A549 (cell line): Measurements from ENCODE around the gene SORCS2. TPM values are rescaled to one million over a fixed set of nuclear protein-coding genes. Genes with fewer than 3 reads are reported as not detected.

Experiments used
- ATAC-seq, 2 experiments: fragments of 200-7000 bp in 1 of 2; fragments of >200 bp in 1 of 2; cut with Nextera tagmentation in 1 of 2; cut with Tn5 transposase in 1 of 2; 3 replicates each; pipeline versions ENCODE4 v1.8.0 to v1.9.1; 2018 to 2020; ENCODE audit warnings: mild to moderate bottlenecking in 1 of 2, moderate library complexity in 1 of 2
- CTCF ChIA-PET: fragments of 300-600 bp; sonication (Branson Sonifier 250); formaldehyde crosslinking; extraction: SDS; loops from one replicate; lab custom pipeline; 2021; ENCODE audit warnings: antibody characterized with exemption, inconsistent platforms; lab: Yijun Ruan, JAX
- POLR2A ChIA-PET: fragments of 350-600 bp; formaldehyde crosslinking; extraction: SDS; loops from one replicate; lab custom pipeline; 2021; ENCODE audit warnings: antibody characterized with exemption, inconsistent platforms; lab: Yijun Ruan, JAX
- DNase-seq, 2 experiments: peaks; one replicate each; pipeline versions ENCODE4 v3.0.0 to v3.0.0-alpha.2; 2011 to 2016; ENCODE audit warnings: low read depth in 1 of 2, low spot score in 1 of 2
- FAIRE-seq: peaks from 2 replicates; lab custom pipeline; 2011; peaks lifted over from hg19 to GRCh38; lab: Jason Lieb, UNC
- H3K27ac ChIP-seq, 2 experiments: fragments of >200 bp; sonication (Bioruptor Twin); formaldehyde crosslinking; 3 replicates each; pipeline ENCODE4 v1.5.1; 2016 to 2017
- H3K4me1 ChIP-seq: fragments of >200 bp; sonication (Bioruptor Twin); formaldehyde crosslinking; 3 replicates; pipeline ENCODE4 v1.6.1; 2016
- H3K4me2 ChIP-seq: fragments of >200 bp; sonication (Bioruptor Twin); formaldehyde crosslinking; 3 replicates; pipeline ENCODE4 v1.6.1; 2016
- H3K4me3 ChIP-seq: fragments of >200 bp; sonication (Bioruptor Twin); formaldehyde crosslinking; 3 replicates; pipeline ENCODE4 v1.5.1; 2016
- H3K9me3 ChIP-seq: fragments of >200 bp; sonication (Bioruptor Twin); formaldehyde crosslinking; 3 replicates; pipeline ENCODE4 v1.6.1; 2016
- BCL3 ChIP-seq: fragments of >200 bp; sonication (Bioruptor Twin); formaldehyde crosslinking; IDR thresholded peaks from 3 replicates; pipeline ENCODE4 v1.6.1; 2016
- BHLHE40 ChIP-seq: IDR thresholded peaks from 2 replicates; pipeline ENCODE4 v1.6.1; 2012; ENCODE audit warnings: low read depth, low read length, inconsistent platforms
- CHD2 ChIP-seq: fragments of 150-350 bp; IDR thresholded peaks from 2 replicates; pipeline ENCODE4 v1.6.1; 2014; ENCODE audit warnings: low read length; ENCODE audit not compliant: partially characterized antibody
- CHD4 ChIP-seq: fragments of 200-600 bp; sonication (generic); IDR thresholded peaks from 2 replicates; pipeline ENCODE4 v1.6.1; 2016; ENCODE audit warnings: antibody characterized with exemption, mild to moderate bottlenecking, borderline replicate concordance
- EHF ChIP-seq: fragments of 250-450 bp; sonication (Bioruptor Pico); IDR thresholded peaks from 2 replicates; pipeline ENCODE4 v1.5.0; 2020; ENCODE audit warnings: mild to moderate bottlenecking
- EHMT2 ChIP-seq: fragments of 200-600 bp; sonication (generic); IDR thresholded peaks from 2 replicates; pipeline ENCODE4 v1.6.1; 2016; ENCODE audit warnings: antibody characterized with exemption, low read depth, mild to moderate bottlenecking, moderate library complexity
- HES2 ChIP-seq: fragments of >200 bp; sonication (Bioruptor Twin); formaldehyde crosslinking; IDR thresholded peaks from 2 replicates; pipeline ENCODE4 v1.6.1; 2016
- JUN ChIP-seq, 2 experiments: fragments of >200 bp; sonication (Bioruptor Twin); formaldehyde crosslinking; IDR thresholded peaks; 2 replicates in 1 of 2; 3 replicates in 1 of 2; pipeline ENCODE4 v1.6.1; 2016 to 2017
- KDM1A ChIP-seq: fragments of 200-600 bp; sonication (generic); IDR thresholded peaks from 2 replicates; pipeline ENCODE4 v1.6.1; 2016; ENCODE audit warnings: low read depth, mild to moderate bottlenecking
- KDM5A ChIP-seq: fragments of 200-600 bp; sonication (generic); IDR thresholded peaks from 2 replicates; pipeline ENCODE4 v1.6.1; 2016; ENCODE audit warnings: antibody characterized with exemption, mild to moderate bottlenecking
- MAFK ChIP-seq: fragments of 450-650 bp; IDR thresholded peaks from 2 replicates; pipeline ENCODE4 v1.6.1; 2014; ENCODE audit not compliant: partially characterized antibody
- MAX ChIP-seq: IDR thresholded peaks from 2 replicates; pipeline ENCODE4 v1.6.1; 2012
- NFE2L2 ChIP-seq: fragments of 150-350 bp; conservative IDR thresholded peaks from 2 replicates; pipeline ENCODE4 v1.6.1; 2014; ENCODE audit warnings: low read length
- PHF8 ChIP-seq: fragments of 200-600 bp; sonication (generic); IDR thresholded peaks from 2 replicates; pipeline ENCODE4 v1.6.1; 2016; ENCODE audit warnings: low read depth, mild to moderate bottlenecking, antibody characterized with exemption, moderate library complexity, borderline replicate concordance
- POLR2AphosphoS2 ChIP-seq: conservative IDR thresholded peaks from 2 replicates; pipeline ENCODE4 v1.6.1; 2012; ENCODE audit warnings: low read length, improper control_type of control experiment, inconsistent platforms
- RAD21 ChIP-seq, 2 experiments: fragments of >200 bp in 1 of 2; sonication (Bioruptor Twin) in 1 of 2; formaldehyde crosslinking in 1 of 2; IDR thresholded peaks in 1 of 2; conservative IDR thresholded peaks in 1 of 2; 2 replicates in 1 of 2; 3 replicates in 1 of 2; pipeline ENCODE4 v1.6.1; 2012 to 2018; ENCODE audit warnings: inconsistent platforms in 1 of 2
- TP53 ChIP-seq: fragments of 250-450 bp; sonication (Bioruptor Pico); IDR thresholded peaks from 2 replicates; pipeline ENCODE4 v1.5.0; 2021; ENCODE audit warnings: mild to moderate bottlenecking, moderate library complexity
- ZC3H11A ChIP-seq: fragments of 450-650 bp; IDR thresholded peaks from 2 replicates; pipeline ENCODE4 v1.6.1; 2014; ENCODE audit warnings: antibody characterized with exemption, mild to moderate bottlenecking
- ZNF302 ChIP-seq: fragments of 250-450 bp; sonication (Bioruptor Pico); IDR thresholded peaks from 2 replicates; pipeline ENCODE4 v1.9.0; 2021; ENCODE audit warnings: inconsistent platforms, mild to moderate bottlenecking, moderate library complexity
- WGBS: methylation state at CpG from one replicate; pipeline ENCODE4 v1.1.6; 2017; ENCODE audit errors: missing lambda C conversion rate; 5-methylcytosine and 5-hydroxymethylcytosine counted together
- polyA plus RNA-seq, 4 experiments: library from polyadenylated mRNA; depleted of rRNA in 3 of 4; stranded (reverse); fragments of >200 nt; fragmentation: RNase III in 1 of 4; extraction: RNeasy Plus Mini Kit Qiagen cat#74134 plus additional on column Dnase treatment in 1 of 4; gene quantifications; 2 replicates in 3 of 4; 3 replicates in 1 of 4; pipeline ENCODE4 v1.2.3, GENCODE V29; 2011 to 2017

SORCS2 gene
- polyA plus RNA-seq, 2 of the 4 experiments (the other 2 are of a cell fraction): 1.4 to 4.6 TPM

GRCh38 chr4:7281691-7282665, 89.6 kb downstream of the SORCS2 start:
- no peak for TF ChIP-seq MAX
- TF ChIP-seq EHF (CRISPR knock-in tag): no peak
- no peak for TF ChIP-seq JUN (IDR thresholded peaks at IDR 0.05)
- no peak for TF ChIP-seq HES2
- no peak for TF ChIP-seq KDM1A
- no peak for TF ChIP-seq POLR2AphosphoS2
- no peak for TF ChIP-seq CHD4
- no peak for TF ChIP-seq CHD2
- POLR2A ChIA-PET: no interaction called here
- Histone ChIP-seq H3K4me2 (no peak overlapping the region), H3K27ac (no peak overlapping the region), H3K4me1 (no peaks in the 10 kb centered on the region), H3K9me3 (no peaks in the 10 kb centered on the region), H3K4me3 (no peak overlapping the region)
- FAIRE-seq: no peak
- ATAC-seq: no peak
- 80% methylated on average over 20 of the region's 20 CpGs for WGBS
- CTCF ChIA-PET: no interaction called here
- no peak for DNase-seq

- H3K27ac ChIP-seq: no peak overlapping the region
- ChIA-PET CTCF (interaction anchor here (4.4 kb wide), 1 partner anchor 13 kb away, joined by 24 read pairs; no protein-coding TSS in a partner anchor), POLR2A (no interaction called here)
- H3K4me1 ChIP-seq: no peaks in the 10 kb centered on the region
- 79% methylated on average over 8 of the region's 8 CpGs for WGBS
- H3K9me3 ChIP-seq: no peaks in the 10 kb centered on the region
- DNase-seq (no peak), FAIRE-seq (no peak), ATAC-seq (no peak)
- no peak overlapping the region for H3K4me2 ChIP-seq
- TF ChIP-seq EHMT2 (no peak), ZC3H11A (no peak)
- no peak overlapping the region for H3K4me3 ChIP-seq
Measured at GRCh38 chr4:7282786-7283440, 90.6 kb downstream of the SORCS2 start.

GRCh38 chr4:7285244-7286094, 93.1 kb downstream of the SORCS2 start:
- ChIA-PET POLR2A (no interaction called here), CTCF (interaction anchor here (1.2 to 4.4 kb wide), 2 partner anchors 9 to 10 kb away, joined by 3 to 24 read pairs; no protein-coding TSS in a partner anchor)
- H3K4me3 ChIP-seq: no peak overlapping the region
- 83% methylated on average over 20 of the region's 34 CpGs for WGBS
- DNase-seq: no peak
- no peak for TF ChIP-seq BCL3
- no peak for TF ChIP-seq KDM1A
- TF ChIP-seq BHLHE40: no peak
- no peak for TF ChIP-seq PHF8
- no peak for TF ChIP-seq MAX
- TF ChIP-seq RAD21 (conservative IDR thresholded peaks at IDR 0.05 in 1 of 2, IDR thresholded peaks at IDR 0.05 in 1 of 2): no peak
- TF ChIP-seq TP53 (CRISPR knock-in tag): no peak
- TF ChIP-seq MAFK: no peak
- TF ChIP-seq KDM5A: no peak
- TF ChIP-seq ZNF302 (CRISPR knock-in tag): no peak
- no peak for TF ChIP-seq NFE2L2
- H3K9me3 ChIP-seq: no peaks in the 10 kb centered on the region
- no peak for ATAC-seq
- no peak overlapping the region for H3K27ac ChIP-seq
- H3K4me2 ChIP-seq: no peak overlapping the region
- no peaks in the 10 kb centered on the region for H3K4me1 ChIP-seq
- no peak for FAIRE-seq
